Chondrocyte (in vitro differentiated cells): Measurements from ENCODE around the gene SNAP91. TPM values are rescaled to one million over a fixed set of nuclear protein-coding genes. Genes with fewer than 3 reads are reported as not detected.

Experiments used
- DNase-seq: peaks from one replicate; pipeline ENCODE4 v3.0.0; 2021; ENCODE audit warnings: mixed read lengths, low spot score
- H3K27ac Mint-ChIP-seq: one replicate; pipeline ENCODE4 v1.8.0; 2021; ENCODE audit warnings: mild to moderate bottlenecking, moderate library complexity, mixed read lengths; ENCODE audit not compliant: unreplicated experiment
- H3K27me3 Mint-ChIP-seq: 2 replicates; pipeline ENCODE4 v1.8.0; 2021; ENCODE audit warnings: low read depth, mixed read lengths
- H3K36me3 Mint-ChIP-seq: 2 replicates; pipeline ENCODE4 v1.8.0; 2021; ENCODE audit warnings: low read depth, mixed read lengths
- H3K4me1 Mint-ChIP-seq: 2 replicates; pipeline ENCODE4 v1.8.0; 2021; ENCODE audit warnings: low read depth, mild to moderate bottlenecking, mixed read lengths
- H3K4me3 Mint-ChIP-seq: one replicate; pipeline ENCODE4 v1.8.0; 2021; ENCODE audit warnings: mild to moderate bottlenecking, moderate library complexity, mixed read lengths; ENCODE audit not compliant: unreplicated experiment
- H3K9me3 Mint-ChIP-seq: 2 replicates; pipeline ENCODE4 v1.8.0; 2021; ENCODE audit warnings: low read depth, mixed read lengths
- total RNA-seq: library from RNA; stranded (reverse); gene quantifications from 3 replicates; pipeline ENCODE4 v1.2.1, GENCODE V29; 2021
- TF ChIP-seq, protein P1 (sequence below): fragments of 200-600 bp; sonication (generic); IDR thresholded peaks from 2 replicates; pipeline ENCODE4 v1.5.0; 2021; ENCODE audit warnings: antibody characterized with exemption, mild to moderate bottlenecking, moderate library complexity

SNAP91 gene
- total RNA-seq, 1 donor from 2014 or later, result 0.20 TPM

DNA sequence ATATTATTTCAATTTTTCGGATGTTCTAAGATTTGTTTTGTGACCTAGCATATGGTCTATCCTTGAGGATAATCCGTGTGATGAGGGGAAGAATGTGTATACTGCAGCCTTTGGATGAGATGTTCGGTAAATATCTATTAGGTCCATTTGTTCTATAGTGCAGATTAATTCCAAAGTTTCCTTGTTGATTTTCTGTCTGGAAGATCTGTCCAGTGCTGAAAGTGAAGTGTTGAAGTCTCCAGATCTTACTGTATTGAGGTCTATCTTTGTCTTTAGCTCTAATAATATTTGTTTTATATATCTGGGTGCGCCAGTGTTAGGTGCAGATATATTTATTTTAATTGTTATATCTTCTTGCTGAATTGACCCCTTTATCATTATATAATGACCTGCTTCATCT is 32.2 kb upstream of the SNAP91 start:
- Mint-ChIP-seq H3K4me3 (no peak overlapping the region), H3K4me1 (no peaks in the 10 kb centered on the region), H3K36me3 (no peaks in the 10 kb centered on the region), H3K27ac (no peak overlapping the region), H3K27me3 (peaks cover 3% of the 10 kb centered on the region), H3K9me3 (no peaks in the 10 kb centered on the region)
- no peak for DNase-seq
- TF ChIP-seq, protein P1, sequence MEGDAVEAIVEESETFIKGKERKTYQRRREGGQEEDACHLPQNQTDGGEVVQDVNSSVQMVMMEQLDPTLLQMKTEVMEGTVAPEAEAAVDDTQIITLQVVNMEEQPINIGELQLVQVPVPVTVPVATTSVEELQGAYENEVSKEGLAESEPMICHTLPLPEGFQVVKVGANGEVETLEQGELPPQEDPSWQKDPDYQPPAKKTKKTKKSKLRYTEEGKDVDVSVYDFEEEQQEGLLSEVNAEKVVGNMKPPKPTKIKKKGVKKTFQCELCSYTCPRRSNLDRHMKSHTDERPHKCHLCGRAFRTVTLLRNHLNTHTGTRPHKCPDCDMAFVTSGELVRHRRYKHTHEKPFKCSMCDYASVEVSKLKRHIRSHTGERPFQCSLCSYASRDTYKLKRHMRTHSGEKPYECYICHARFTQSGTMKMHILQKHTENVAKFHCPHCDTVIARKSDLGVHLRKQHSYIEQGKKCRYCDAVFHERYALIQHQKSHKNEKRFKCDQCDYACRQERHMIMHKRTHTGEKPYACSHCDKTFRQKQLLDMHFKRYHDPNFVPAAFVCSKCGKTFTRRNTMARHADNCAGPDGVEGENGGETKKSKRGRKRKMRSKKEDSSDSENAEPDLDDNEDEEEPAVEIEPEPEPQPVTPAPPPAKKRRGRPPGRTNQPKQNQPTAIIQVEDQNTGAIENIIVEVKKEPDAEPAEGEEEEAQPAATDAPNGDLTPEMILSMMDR, result no peak

DNA sequence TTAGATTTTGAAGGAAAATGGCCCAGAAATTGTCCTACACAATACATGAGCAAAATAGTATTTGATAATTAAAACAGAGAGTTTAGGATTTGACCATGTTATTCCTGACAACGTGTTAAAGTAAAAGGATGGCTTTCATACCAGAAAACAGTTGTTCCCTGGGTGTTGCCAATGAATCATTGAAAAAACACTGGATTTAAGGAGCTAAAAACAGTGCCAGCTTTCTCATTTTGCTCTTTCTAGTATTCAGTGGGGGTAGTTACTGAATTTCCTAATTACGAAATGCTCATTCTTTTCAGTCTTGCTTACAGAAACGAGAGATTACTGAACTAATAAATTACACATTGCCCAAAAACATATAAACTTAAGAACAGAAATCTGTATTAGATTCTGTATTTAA is 26.6 kb upstream of the SNAP91 start:
- H3K9me3 Mint-ChIP-seq, result peaks cover 7% of the 10 kb centered on the region
- no peaks in the 10 kb centered on the region for H3K36me3 Mint-ChIP-seq
- no peak overlapping the region for H3K27ac Mint-ChIP-seq
- DNase-seq, result no peak
- TF ChIP-seq, protein P1, result no peak
- no peak overlapping the region for H3K4me3 Mint-ChIP-seq
- H3K27me3 Mint-ChIP-seq, result no peaks in the 10 kb centered on the region
- H3K4me1 Mint-ChIP-seq, result no peaks in the 10 kb centered on the region

DNA sequence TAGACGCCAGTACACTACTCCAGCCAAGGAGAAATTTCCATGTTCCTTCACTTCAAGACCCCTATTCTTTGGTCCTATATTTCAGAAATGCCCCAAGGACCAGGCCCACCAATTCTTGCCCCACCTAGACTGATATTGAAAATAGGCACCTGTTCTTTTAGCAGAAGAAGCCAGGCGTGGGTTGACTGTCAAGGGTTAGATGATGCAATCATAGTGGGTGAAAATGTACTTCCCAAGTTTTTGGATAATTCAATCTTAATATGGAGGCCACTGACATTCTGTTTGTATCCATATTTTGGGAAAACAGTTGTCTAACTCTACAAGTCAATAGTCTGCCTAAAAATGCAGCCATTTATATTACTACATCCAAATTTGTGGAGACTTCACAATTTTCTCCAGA is 21.0 kb upstream of the SNAP91 start:
- DNase-seq, result no peak
- H3K4me1 Mint-ChIP-seq, result no peaks in the 10 kb centered on the region
- H3K9me3 Mint-ChIP-seq, result peaks cover 7% of the 10 kb centered on the region
- H3K27ac Mint-ChIP-seq, result no peak overlapping the region
- peaks cover 6% of the 10 kb centered on the region for H3K27me3 Mint-ChIP-seq
- TF ChIP-seq, protein P1, result no peak
- H3K36me3 Mint-ChIP-seq, result no peaks in the 10 kb centered on the region
- no peak overlapping the region for H3K4me3 Mint-ChIP-seq

DNA sequence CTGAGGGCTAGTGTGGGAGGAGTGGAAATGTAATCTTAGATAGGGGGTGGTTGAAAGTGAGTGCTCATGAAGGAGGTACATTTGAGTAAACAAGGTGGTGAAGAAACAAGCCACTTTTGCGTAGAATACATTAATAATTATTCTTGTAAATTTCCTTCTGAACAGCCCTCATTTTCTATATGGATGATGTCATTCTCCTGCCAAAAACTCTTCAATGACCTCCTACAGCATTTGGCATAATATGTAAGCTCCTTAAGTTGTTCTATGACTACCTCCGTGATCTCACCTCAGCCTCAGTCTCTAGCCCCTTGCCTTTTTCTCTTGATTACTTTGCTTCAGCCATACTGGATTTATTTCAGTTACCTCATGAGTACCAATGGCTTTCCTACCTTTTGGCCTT is 14.0 kb upstream of the SNAP91 start:
- H3K27ac Mint-ChIP-seq, result no peak overlapping the region
- DNase-seq, result no peak
- no peaks in the 10 kb centered on the region for H3K36me3 Mint-ChIP-seq
- H3K4me3 Mint-ChIP-seq, result no peak overlapping the region
- peaks cover 16% of the 10 kb centered on the region for H3K27me3 Mint-ChIP-seq
- H3K9me3 Mint-ChIP-seq, result no peaks in the 10 kb centered on the region
- no peaks in the 10 kb centered on the region for H3K4me1 Mint-ChIP-seq
- TF ChIP-seq, protein P1, result no peak

DNA sequence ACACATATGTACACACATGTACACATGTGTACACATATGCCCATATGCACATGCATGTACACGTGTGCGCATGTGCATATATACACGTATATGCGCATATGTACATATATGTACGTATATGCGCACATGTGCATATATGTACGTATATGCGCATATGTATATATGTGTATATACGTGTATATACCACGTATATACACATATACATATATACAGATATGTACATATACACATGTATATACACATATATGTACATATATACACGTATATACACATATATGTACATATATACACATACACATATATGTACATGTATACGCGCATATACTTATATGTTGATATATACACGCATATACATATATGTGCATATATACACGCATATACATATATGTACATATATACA is 8.9 kb upstream of the SNAP91 start:
- TF ChIP-seq, protein P1, result no peak
- H3K4me1 Mint-ChIP-seq, result no peaks in the 10 kb centered on the region
- H3K27me3 Mint-ChIP-seq, result peaks cover 12% of the 10 kb centered on the region
- H3K4me3 Mint-ChIP-seq, result no peak overlapping the region
- no peak overlapping the region for H3K27ac Mint-ChIP-seq
- H3K9me3 Mint-ChIP-seq, result no peaks in the 10 kb centered on the region
- H3K36me3 Mint-ChIP-seq, result no peaks in the 10 kb centered on the region
- no peak for DNase-seq
